ENCODE measurements around the gene HDAC1. TPM values are rescaled to one million over a fixed set of nuclear protein-coding genes. Genes with fewer than 3 reads are reported as not detected.

HDAC1 gene
- total RNA-seq, 1 donor from 2014 or later: 29.9 TPM

GRCh38 chr1:32316903-32317277, 25.0 kb downstream of the HDAC1 start:
- intact Hi-C loops (cut with DNase I): no loop called here
- no peak for DNase-seq (ENCODE audit: low spot score)

GRCh38 chr1:32318127-32318869, 26.4 kb downstream of the HDAC1 start:
- DNase-seq (ENCODE audit: low spot score): no peak
- intact Hi-C loops (cut with DNase I): no loop called here

- DNase-seq (ENCODE audit: low spot score): no peak
- intact Hi-C loops (cut with DNase I): no loop called here
These were observed 29.9 kb downstream of the HDAC1 start for GRCh38 chr1:32321712-32322291.

GRCh38 chr1:32327204-32327603, 35.3 kb downstream of the HDAC1 start:
- no peak for DNase-seq (ENCODE audit: low spot score)
- intact Hi-C loops (cut with DNase I): no loop called here

- no peak for DNase-seq (ENCODE audit: low spot score)
- intact Hi-C loops (cut with DNase I): no loop called here
These were observed 38.1 kb downstream of the HDAC1 start for GRCh38 chr1:32329931-32330466.

GRCh38 chr1:32330558-32331151, 38.8 kb downstream of the HDAC1 start:
- intact Hi-C loops (cut with DNase I): no loop called here
- no peak for DNase-seq (ENCODE audit: low spot score)

GRCh38 chr1:32331549-32331948, 39.7 kb downstream of the HDAC1 start:
- DNase-seq (ENCODE audit: low spot score): no peak
- intact Hi-C loops (cut with DNase I): no loop called here

GRCh38 chr1:32332290-32333079, 40.6 kb downstream of the HDAC1 start:
- DNase-seq (ENCODE audit: low spot score): no peak
- intact Hi-C loops (cut with DNase I): no loop called here

GRCh38 chr1:32333251-32333963, 41.5 kb downstream of the HDAC1 start:
- intact Hi-C loops (cut with DNase I): no loop called here

GRCh38 chr1:32334274-32334861, 42.5 kb downstream of the HDAC1 start:
- intact Hi-C loops (cut with DNase I): no loop called here
- DNase-seq (ENCODE audit: low spot score): no peak

More at GRCh38 chr1:32333251-32333963, 41.5 kb downstream of the HDAC1 start:
- no peak for DNase-seq (ENCODE audit: low spot score)

GRCh38 chr1:32334864-32335534, 43.1 kb downstream of the HDAC1 start:
- intact Hi-C loops (cut with DNase I): loop anchor here (1.0 kb wide), 1 partner anchor 27 kb away; the partner anchor contains the start of genes FAM229A and TSSK3
- DNase-seq (ENCODE audit: low spot score): peak; percentile 81

- intact Hi-C loops (cut with DNase I): loop anchor here (1.0 kb wide), 1 partner anchor 27 kb away; the partner anchor contains the start of genes FAM229A and TSSK3
These were observed 43.6 kb downstream of the HDAC1 start for GRCh38 chr1:32335535-32335789.

GRCh38 chr1:32335790-32336590, 44.1 kb downstream of the HDAC1 start, which contains the start of gene MARCKSL1:
TSS of gene MARCKSL1 (minus strand) at chr1:32336233. CDS start at chr1:32336033, 200 bp downstream.
- intact Hi-C loops (cut with DNase I): loop anchor here (1.0 to 2.0 kb wide), 2 partner anchors 26 to 59 kb away; partner anchors contain the start of genes BSDC1, FAM229A and TSSK3

More at GRCh38 chr1:32335535-32335789, 43.6 kb downstream of the HDAC1 start:
- DNase-seq (ENCODE audit: low spot score): no peak

GRCh38 chr1:32336591-32336932, 44.7 kb downstream of the HDAC1 start:
- intact Hi-C loops (cut with DNase I): loop anchor here (2.0 kb wide), 1 partner anchor 58 kb away; the partner anchor contains the start of gene BSDC1
- DNase-seq (ENCODE audit: low spot score): no peak

More at GRCh38 chr1:32335790-32336590, 44.1 kb downstream of the HDAC1 start, which contains the start of gene MARCKSL1:
- DNase-seq (ENCODE audit: low spot score): peak; percentile 93

GRCh38 chr1:32336963-32337675, 45.2 kb downstream of the HDAC1 start:
- intact Hi-C loops (cut with DNase I): loop anchor here (2.0 kb wide), 1 partner anchor 58 kb away; the partner anchor contains the start of gene BSDC1
- DNase-seq (ENCODE audit: low spot score): peak; percentile 90

GRCh38 chr1:32337855-32338636, 46.2 kb downstream of the HDAC1 start:
- intact Hi-C loops (cut with DNase I): loop anchor here (2.0 kb wide), 1 partner anchor 57 kb away; the partner anchor contains the start of gene BSDC1
- no peak for DNase-seq (ENCODE audit: low spot score)

Measured in cardiac septum (tissue), 1 donor.